Tibial nerve (tissue), 4 donors: Measurements from ENCODE around the gene SCG3. TPM values are rescaled to one million over a fixed set of nuclear protein-coding genes. Genes with fewer than 3 reads are reported as not detected.
"Not testable (repeated sequence)": the region's sequence is repeated elsewhere in the genome, so short reads cannot be mapped to it uniquely, and the experiment has no call there.

Experiments
- DNase-seq, 2 donors: peaks; one replicate each; pipeline ENCODE4 v3.0.0-alpha.2; 2019; ENCODE audit warnings: low spot score in 2 of 2
- H3K27ac ChIP-seq, 4 donors: fragments of 200-600 bp; sonication (generic) in 3 of 4; one replicate each; pipeline ENCODE4 v1.5.1; 2017 to 2019; ENCODE audit warnings: mild to moderate bottlenecking in 1 of 4
- H3K27me3 ChIP-seq, 2 donors: fragments of 200-600 bp; sonication (generic) in 1 of 2; one replicate each; pipeline versions ENCODE4 v1.5.1 to v1.6.0; 2017 to 2019
- H3K36me3 ChIP-seq, 3 donors: fragments of 200-600 bp; sonication (generic); one replicate each; pipeline ENCODE4 v1.5.1; 2018 to 2019
- H3K4me1 ChIP-seq, 4 donors: fragments of 200-600 bp; sonication (generic) in 3 of 4; one replicate each; pipeline ENCODE4 v1.5.1; 2017 to 2019
- H3K4me3 ChIP-seq, 4 donors: fragments of 200-600 bp; sonication (generic) in 3 of 4; one replicate each; pipeline ENCODE4 v1.5.1; 2017 to 2019; ENCODE audit warnings: mild to moderate bottlenecking in 1 of 4, moderate library complexity in 1 of 4
- H3K9me3 ChIP-seq, 4 donors: fragments of 200-600 bp; sonication (generic) in 3 of 4; one replicate each; pipeline ENCODE4 v1.5.1; 2017 to 2019
- EP300 ChIP-seq, 2 donors: sonication (generic); formaldehyde crosslinking; IDR thresholded peaks; one replicate each; pipeline ENCODE4 v1.6.1; 2017; ENCODE audit warnings: antibody characterized with exemption in 2 of 2, mild to moderate bottlenecking in 1 of 2
- POLR2A ChIP-seq, 2 donors: fragments of 450-650 bp; IDR thresholded peaks; one replicate each; pipeline ENCODE4 v1.6.1; 2017; ENCODE audit warnings: antibody characterized with exemption in 2 of 2, mild to moderate bottlenecking in 2 of 2, moderate library complexity in 2 of 2
- WGBS, 2 donors: methylation state at CpG; one replicate each; pipeline ENCODE4 v1.1.5; 2018; 5-methylcytosine and 5-hydroxymethylcytosine counted together
- total RNA-seq, 4 donors: library from RNA; depleted of rRNA; stranded (reverse); fragments of >200 nt; gene quantifications; one replicate each; pipeline ENCODE4 v1.1.0, GENCODE V29; 2016
- TF ChIP-seq, protein P1 (sequence below), 5 experiments: fragments of 200-600 bp in 3 of 5; fragments of 450-650 bp in 2 of 5; sonication (generic) in 3 of 5; IDR thresholded peaks; one replicate each; pipeline ENCODE4 v1.5.1; 2016 to 2019; ENCODE audit warnings: antibody characterized with exemption in 5 of 5, mild to moderate bottlenecking in 3 of 5, moderate library complexity in 2 of 5

Gene SCG3
- not detected for total RNA-seq

DNA sequence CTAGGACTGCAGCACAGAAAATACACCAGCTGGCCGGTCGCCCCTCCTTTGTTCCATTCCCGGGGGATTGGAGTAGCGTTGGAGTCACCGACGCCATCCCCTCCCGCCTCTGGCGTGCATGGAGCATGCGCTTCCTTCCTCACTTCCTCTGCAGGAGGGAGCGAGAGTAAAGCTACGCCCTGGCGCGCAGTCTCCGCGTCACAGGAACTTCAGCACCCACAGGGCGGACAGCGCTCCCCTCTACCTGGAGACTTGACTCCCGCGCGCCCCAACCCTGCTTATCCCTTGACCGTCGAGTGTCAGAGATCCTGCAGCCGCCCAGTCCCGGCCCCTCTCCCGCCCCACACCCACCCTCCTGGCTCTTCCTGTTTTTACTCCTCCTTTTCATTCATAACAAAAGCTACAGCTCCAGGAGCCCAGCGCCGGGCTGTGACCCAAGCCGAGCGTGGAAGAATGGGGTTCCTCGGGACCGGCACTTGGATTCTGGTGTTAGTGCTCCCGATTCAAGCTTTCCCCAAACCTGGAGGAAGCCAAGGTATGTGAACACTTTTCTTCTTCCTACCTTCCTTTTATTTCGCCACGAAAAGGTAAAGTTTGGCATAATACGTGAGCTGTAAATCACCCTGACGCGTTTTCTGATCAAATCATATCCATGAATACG lies at the start of gene SCG3:
TSS of gene SCG3 (plus strand) at position 201 of the 661 bp plus-strand sequence. CDS start at position 454, 253 bp downstream.
- Histone ChIP-seq H3K27me3 (peaks cover 0 to 27% of the 10 kb centered on the region in 2 donors), H3K4me1 (peaks cover 0 to 15% (median 0%) of the 10 kb centered on the region in 4 donors), H3K27ac (no peak within 1 kb of the TSS), H3K9me3 (no peaks in the 10 kb centered on the region), H3K36me3 (no peaks in the 10 kb centered on the region), H3K4me3 (peak within 1 kb of the TSS in 2 of 4 donors; percentile 9 to 30)
- TF ChIP-seq, protein P1, sequence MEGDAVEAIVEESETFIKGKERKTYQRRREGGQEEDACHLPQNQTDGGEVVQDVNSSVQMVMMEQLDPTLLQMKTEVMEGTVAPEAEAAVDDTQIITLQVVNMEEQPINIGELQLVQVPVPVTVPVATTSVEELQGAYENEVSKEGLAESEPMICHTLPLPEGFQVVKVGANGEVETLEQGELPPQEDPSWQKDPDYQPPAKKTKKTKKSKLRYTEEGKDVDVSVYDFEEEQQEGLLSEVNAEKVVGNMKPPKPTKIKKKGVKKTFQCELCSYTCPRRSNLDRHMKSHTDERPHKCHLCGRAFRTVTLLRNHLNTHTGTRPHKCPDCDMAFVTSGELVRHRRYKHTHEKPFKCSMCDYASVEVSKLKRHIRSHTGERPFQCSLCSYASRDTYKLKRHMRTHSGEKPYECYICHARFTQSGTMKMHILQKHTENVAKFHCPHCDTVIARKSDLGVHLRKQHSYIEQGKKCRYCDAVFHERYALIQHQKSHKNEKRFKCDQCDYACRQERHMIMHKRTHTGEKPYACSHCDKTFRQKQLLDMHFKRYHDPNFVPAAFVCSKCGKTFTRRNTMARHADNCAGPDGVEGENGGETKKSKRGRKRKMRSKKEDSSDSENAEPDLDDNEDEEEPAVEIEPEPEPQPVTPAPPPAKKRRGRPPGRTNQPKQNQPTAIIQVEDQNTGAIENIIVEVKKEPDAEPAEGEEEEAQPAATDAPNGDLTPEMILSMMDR (IDR thresholded peaks at IDR 0.05), result no peak
- TF ChIP-seq POLR2A (IDR thresholded peaks at IDR 0.05) (no peak), EP300 (IDR thresholded peaks at IDR 0.05) (peak in 1 of 2 donors; percentile 11)
- DNase-seq, result peak; percentile 44 to 70
- WGBS, 2 donors, result 3 to 6% methylated on average over 32 to 38 of the region's 38 CpGs

DNA sequence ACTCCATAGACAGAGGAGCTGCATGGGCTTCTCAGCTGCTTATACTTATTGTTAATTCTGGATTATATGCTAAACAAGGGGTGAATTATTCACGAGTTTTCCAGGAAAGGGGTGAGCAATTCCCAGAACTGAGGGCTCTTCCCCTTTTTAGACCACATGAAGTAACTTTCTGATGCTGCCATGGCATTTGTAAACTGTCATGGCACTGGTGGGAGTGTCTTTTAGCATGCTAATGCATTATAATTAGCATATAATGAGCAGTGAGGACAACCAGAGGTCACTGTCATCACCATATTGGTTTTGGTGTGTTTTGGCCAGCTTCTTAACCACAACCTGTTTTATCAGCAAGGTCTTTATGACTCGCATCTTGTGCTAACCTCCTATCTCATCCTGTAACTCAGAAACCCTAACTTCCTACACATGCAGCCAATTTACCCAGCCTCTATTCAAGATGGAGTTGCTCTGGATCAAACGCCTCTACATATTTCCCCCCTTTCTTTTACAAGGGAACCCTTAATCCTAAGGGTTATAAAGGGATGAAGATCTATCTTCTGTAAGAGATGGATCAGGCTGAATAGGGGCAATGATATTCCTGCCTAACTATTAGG lies 46.6 kb upstream of the SCG3 start:
- Histone ChIP-seq H3K9me3 (no peaks in the 10 kb centered on the region), H3K27ac (no peak overlapping the region), H3K27me3 (no peaks in the 10 kb centered on the region), H3K4me3 (no peak overlapping the region), H3K4me1 (no peaks in the 10 kb centered on the region), H3K36me3 (no peaks in the 10 kb centered on the region)
- no peak for TF ChIP-seq EP300 (IDR thresholded peaks at IDR 0.05)
- TF ChIP-seq, protein P1 (IDR thresholded peaks at IDR 0.05), result no peak
- no peak for TF ChIP-seq POLR2A (IDR thresholded peaks at IDR 0.05)
- WGBS, 2 donors, result 53 to 69% methylated on average over 3 of the region's 3 CpGs
- no peak for DNase-seq

DNA sequence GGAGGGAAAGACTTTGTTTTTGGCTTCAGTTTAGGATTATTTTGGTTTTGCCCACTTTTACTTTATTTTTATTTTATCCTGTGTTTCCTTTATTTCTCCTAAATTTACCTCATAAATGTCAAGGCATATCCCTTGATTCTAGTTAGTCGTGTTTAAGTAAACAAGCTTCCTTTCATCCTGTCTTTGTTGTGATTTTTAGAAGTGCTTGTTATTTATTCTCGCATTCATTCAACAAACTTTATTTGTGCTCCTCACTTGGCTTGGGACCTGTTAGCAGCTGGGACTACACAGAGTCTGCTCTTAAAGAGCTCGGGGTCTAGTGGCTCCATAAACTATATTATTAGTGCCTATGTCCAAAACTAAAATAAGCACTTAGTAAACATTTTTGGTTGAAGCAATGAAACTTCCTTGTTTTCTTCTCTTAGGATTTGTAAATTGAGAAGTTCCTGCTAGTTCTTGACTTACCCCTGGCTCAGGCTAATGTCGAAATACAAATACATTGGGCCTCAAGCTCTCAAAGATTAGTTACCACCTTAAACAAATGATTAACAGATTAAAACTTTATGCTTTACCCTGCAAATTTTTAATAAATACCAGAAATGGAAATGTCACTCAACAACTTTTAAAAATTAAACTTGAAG lies 39.7 kb upstream of the SCG3 start:
- 47 to 54% methylated on average over 4 of the region's 4 CpGs for WGBS, 2 donors
- Histone ChIP-seq H3K4me1 (no peaks in the 10 kb centered on the region), H3K4me3 (no peak overlapping the region), H3K27me3 (no peaks in the 10 kb centered on the region), H3K9me3 (no peaks in the 10 kb centered on the region), H3K36me3 (no peaks in the 10 kb centered on the region), H3K27ac (no peak overlapping the region)
- no peak for DNase-seq
- TF ChIP-seq POLR2A (IDR thresholded peaks at IDR 0.05), result no peak
- TF ChIP-seq, protein P1 (IDR thresholded peaks at IDR 0.05), result no peak
- TF ChIP-seq EP300 (IDR thresholded peaks at IDR 0.05), result no peak

DNA sequence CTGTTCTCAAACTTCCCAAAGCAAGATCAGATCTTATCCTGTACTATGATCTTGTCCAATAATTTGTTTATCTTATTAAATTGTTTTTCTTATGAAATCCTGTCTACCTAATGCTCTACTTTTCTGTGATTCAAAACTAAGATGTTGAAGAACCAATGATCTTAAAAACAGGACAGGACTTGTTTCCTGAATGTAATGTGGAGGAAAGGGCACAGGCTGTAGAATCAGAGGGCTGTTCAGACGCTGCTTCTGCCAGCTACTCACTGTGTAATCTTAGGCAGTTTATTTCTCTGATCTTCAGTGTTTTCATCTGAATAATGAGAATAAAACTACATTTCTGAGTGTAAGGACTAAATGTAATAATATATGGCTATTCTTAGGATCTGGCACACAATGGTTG lies 38.6 kb upstream of the SCG3 start:
- Histone ChIP-seq H3K9me3 (no peaks in the 10 kb centered on the region), H3K36me3 (no peaks in the 10 kb centered on the region), H3K4me1 (no peaks in the 10 kb centered on the region), H3K4me3 (no peak overlapping the region), H3K27ac (no peak overlapping the region), H3K27me3 (no peaks in the 10 kb centered on the region)
- 45 to 48% methylated on average over 1 of the region's 1 CpG for WGBS, 2 donors
- no peak for DNase-seq
- TF ChIP-seq POLR2A (IDR thresholded peaks at IDR 0.05) (no peak), EP300 (IDR thresholded peaks at IDR 0.05) (no peak)
- TF ChIP-seq, protein P1 (IDR thresholded peaks at IDR 0.05), result no peak

DNA sequence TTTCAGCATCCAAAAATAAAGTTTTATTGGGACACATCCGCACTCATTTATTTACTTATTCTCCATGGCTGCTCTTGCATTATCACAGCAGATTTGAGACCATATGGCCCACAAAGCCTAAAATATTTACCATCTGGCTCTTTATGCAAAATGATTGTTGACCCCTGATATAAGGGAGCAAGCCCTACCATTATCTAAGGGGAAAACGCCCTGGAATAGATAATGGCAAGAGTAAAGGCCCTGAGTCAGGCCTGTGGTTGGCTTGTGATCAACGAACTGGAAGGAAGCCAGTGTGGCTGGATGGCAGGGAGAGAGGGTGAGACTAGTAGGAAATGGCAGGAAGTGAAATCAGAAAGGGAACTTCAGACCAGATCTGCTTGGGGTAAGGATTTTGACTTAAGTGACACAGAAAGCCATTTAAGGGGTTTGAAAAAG lies 34.2 kb upstream of the SCG3 start:
- Histone ChIP-seq H3K27me3 (no peaks in the 10 kb centered on the region), H3K36me3 (no peaks in the 10 kb centered on the region), H3K4me3 (no peak overlapping the region), H3K27ac (no peak overlapping the region), H3K4me1 (no peaks in the 10 kb centered on the region), H3K9me3 (no peaks in the 10 kb centered on the region)
- WGBS, 2 donors, result 57 to 59% methylated on average over 3 of the region's 3 CpGs
- TF ChIP-seq POLR2A (IDR thresholded peaks at IDR 0.05) (no peak), EP300 (IDR thresholded peaks at IDR 0.05) (peak in 1 of 2 donors; percentile 51)
- DNase-seq, result peak; percentile 30 to 58

DNA sequence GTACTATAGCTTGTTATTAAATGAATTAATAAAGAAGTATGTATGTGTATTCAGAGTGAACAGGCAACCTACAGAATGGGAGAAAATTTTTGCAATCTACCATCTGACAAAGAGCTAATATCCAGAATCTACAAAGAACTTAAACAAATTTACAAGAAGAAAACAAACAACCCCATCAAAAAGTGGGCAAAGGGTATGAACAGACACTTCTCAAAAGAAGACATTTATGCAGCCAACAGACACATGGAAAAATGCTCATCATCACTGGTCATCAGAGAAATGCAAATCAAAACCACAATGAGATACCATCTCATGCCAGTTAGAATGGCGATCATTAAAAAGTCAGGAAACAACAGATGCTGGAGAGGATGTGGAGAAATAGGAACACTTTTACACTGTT lies 33.2 kb upstream of the SCG3 start:
- 79 to 85% methylated on average over 1 of the region's 1 CpG for WGBS, 2 donors
- H3K36me3 ChIP-seq, H3K27ac ChIP-seq, H3K27me3 ChIP-seq, H3K9me3 ChIP-seq, DNase-seq, H3K4me3 ChIP-seq, H3K4me1 ChIP-seq: not testable (repeated sequence)

DNA sequence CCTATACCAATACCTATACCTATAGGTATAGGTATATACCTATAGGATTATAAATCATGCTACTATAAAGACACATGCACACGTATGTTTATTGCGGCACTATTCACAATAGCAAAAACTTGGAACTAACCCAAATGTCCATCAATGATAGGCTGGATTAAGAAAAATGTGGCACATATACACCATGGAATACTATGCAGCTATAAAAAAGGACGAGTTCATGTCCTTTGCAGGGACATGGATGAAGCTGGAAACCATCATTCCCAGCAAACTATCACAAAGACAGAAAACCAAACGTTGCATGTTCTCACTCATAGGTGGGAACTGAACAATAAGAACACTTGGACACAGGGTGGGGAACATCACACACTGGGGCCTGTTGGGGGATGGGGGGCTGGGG lies 32.7 kb upstream of the SCG3 start:
- not testable (repeated sequence) for DNase-seq, H3K9me3 ChIP-seq, H3K4me1 ChIP-seq, H3K27ac ChIP-seq, H3K4me3 ChIP-seq, H3K27me3 ChIP-seq, H3K36me3 ChIP-seq
- 73 to 83% methylated on average over 4 of the region's 4 CpGs for WGBS, 2 donors
